Activated CD8-positive, alpha-beta memory T cell treated with anti-CD3 and anti-CD28 coated beads, Interleukin-2, amount 50 U/mL, for 1 hour (primary cell): ENCODE results near the gene C9orf152.

Source experiments
- DNase-seq: peaks from one replicate; pipeline ENCODE4 v3.0.0-alpha.2; 2020; ENCODE audit errors: extremely low read depth

Gene C9orf152

DNA sequence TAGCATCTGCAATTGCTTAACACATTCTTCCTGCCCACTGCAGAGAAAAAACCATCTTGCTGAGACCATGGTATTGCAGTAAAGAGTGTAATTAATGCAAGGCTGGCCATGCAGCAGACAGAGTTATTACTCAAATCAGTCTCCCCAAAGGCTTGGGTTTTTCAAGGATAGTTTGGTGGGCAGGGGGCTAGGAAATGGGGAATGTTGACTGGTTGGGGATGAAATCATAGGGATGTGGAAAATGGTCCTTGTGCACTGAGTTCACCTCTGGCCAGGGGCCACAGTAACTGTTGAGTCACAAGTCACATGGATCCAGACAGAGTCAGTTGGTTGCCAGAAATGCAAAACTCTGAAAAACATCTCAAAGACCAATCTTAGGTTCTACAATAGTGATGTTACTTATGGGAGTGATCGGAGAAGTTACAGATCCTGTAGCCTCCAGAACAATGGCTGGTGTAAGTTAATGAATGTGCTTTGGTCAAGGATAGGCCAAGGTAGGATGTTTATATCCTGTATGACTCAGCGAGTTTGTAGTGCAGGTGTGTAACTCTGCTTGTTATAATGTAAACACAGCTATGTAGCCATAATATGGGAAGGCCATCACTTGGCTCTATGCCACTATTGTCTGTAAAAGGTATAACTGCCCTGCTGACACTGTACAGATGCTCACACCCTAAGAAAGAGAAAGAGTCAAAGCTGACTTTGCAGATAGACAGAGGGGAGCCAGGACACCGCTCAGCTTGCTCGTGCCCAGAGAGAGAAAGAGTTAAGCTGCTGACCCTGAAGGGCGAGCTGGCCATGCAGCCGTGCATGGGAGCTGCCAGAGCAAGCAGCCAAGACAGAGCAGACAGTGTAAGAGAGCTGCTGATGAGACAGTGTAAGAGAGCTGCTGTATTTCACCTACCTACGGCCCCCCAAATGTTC is 27.2 kb downstream of the C9orf152 start:
- no peak for DNase-seq

GRCh38 chr9:110179734-110180133 is 28.2 kb downstream of the C9orf152 start:
- no peak for DNase-seq

GRCh38 chr9:110178281-110178680 is 29.7 kb downstream of the C9orf152 start:
- no peak for DNase-seq

DNA sequence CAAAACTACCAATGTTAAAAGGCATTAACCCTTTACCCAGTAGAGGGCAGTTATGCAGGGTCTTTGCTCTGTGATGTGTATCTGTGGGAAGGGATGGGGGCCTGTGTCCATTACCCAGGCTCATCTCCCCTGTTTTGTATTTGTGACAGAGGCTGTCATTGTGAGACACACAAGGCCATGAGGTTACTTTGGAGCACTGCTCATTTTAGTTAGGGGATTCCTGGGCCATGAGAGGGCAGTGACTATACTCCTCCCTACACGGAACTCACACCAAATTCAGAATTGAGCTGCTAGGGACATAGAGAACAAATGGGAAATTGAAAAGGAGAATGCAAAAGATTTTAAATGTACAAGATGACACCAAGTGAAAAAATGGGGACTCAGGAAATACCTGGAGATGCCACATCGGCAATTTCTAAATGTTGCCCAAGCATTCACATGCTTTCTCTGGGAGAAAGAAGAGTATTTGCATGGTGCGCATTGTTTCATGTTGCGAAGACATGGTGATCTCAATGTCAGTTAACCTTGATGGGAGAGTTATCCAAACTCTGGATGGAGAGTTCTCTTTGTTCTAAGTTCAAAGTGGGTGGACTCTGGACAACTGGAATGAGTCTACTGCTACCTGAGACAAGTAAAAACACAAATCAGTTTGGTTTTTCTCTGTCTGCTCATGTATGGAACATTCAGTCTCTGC is 32.5 kb downstream of the C9orf152 start:
- DNase-seq, result no peak

DNA sequence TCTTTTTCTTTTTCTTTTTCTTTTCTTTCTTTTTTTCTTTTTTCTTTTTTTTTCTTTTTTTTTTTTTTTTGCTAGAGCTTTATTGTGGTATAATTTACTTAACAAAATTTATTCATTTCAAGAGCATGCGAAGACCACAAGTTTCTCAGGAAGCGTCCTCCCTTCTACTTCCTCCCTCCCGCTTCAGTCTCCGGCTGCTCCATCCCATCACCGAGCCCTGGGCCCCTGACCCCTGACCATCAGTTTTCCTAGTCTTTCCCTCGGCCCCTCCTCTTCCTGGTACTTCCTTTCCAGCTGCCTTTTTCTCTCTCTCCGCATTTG is 34.7 kb downstream of the C9orf152 start:
- DNase-seq, result no peak

- DNase-seq, result no peak
These were observed 37.4 kb downstream of the C9orf152 start for GRCh38 chr9:110170357-110171257.

DNA sequence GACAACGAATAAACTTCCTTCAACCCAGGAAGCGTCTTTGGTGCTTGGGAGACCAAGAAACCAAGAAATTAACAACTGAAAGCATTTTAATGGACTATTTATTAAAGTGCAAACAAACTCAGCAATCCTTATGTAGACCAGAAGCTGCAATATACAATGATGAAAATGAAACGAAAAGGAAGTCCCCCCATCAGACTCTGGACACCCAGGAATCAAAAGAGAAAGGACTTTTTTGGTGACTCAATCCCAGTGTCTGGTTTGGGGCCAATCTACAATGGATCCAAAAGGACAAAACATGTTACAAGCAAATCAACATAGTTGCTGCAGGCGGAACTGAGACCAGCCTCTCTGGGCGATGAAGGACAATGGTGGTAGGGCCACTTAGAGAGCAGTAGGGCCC is 39.5 kb downstream of the C9orf152 start:
- no peak for DNase-seq

- DNase-seq, result no peak
These were observed 46.0 kb downstream of the C9orf152 start for GRCh38 chr9:110161940-110162339.

GRCh38 chr9:110160685-110161084 is 47.3 kb downstream of the C9orf152 start:
- DNase-seq, result no peak

DNA sequence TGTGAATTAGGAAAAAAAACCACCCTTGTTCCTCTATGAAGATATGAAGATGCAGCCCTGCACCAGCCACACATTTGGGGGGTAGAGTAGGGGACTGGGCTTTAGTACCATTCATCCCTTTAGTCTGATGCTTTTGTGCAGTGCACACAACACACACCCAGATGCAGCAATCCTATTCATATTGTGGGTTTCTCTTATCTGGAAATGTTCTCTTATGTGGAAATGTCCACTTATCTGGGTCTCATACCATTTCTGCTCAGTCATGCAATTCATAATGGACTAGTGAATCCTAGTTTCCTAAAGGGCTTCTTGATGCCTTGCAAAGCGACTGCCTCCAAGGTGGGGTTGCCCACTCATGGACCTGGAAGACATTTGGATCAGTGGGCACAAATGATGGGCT is 47.8 kb downstream of the C9orf152 start:
- no peak for DNase-seq

GRCh38 chr9:110157823-110158664 is 49.9 kb downstream of the C9orf152 start:
- DNase-seq, result no peak

GRCh38 chr9:110156902-110157301 is 51.1 kb downstream of the C9orf152 start:
- DNase-seq, result no peak

- DNase-seq, result no peak
These were observed 51.5 kb downstream of the C9orf152 start for GRCh38 chr9:110156416-110156815.

GRCh38 chr9:110155751-110156150 is 52.2 kb downstream of the C9orf152 start:
- no peak for DNase-seq

GRCh38 chr9:110153431-110153830 is 54.5 kb downstream of the C9orf152 start:
- no peak for DNase-seq

DNA sequence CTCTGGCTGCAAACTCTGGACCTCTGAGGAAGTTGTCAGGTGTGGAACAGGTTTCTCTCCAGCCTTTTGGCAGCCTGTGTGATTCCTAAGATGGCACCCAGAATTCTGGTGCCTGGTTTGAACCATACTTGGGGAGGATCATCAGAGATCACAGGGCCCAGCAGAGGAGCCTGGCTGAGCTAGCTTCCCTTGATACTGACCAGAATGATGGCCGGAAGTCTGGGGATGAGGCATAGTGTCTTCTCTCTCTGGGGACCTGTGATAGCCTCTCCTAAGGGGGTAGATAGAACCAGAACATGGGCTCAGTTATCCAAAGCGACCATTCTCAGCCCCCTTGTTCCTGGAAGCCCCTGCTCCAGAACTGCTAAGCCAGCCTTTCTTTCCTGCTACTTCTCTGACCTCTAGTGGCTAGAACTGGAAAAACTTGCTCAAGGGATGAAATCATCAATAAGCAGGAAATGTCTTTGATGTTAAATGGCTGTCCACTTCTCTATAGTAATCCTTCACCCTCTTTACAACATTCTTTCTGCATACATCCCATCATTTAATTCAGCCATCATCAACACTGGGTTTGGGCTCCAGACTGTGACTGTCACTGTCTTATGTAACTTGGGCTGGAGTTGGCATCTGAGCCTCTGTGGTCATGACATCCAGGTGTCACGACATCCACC is 55.1 kb downstream of the C9orf152 start:
- DNase-seq, result no peak
